Umbilical cord (tissue), 2 donors: ENCODE data around the gene NFIX. TPM values are rescaled to one million over a fixed set of nuclear protein-coding genes. Genes with fewer than 3 reads are reported as not detected.

Experiments used
- DNase-seq: peaks from one replicate; pipeline ENCODE4 v3.0.0-alpha.2; 2015; ENCODE audit warnings: low spot score
- total RNA-seq: library from RNA; depleted of rRNA; stranded (reverse); fragments of >200 nt; gene quantifications from one replicate; pipeline ENCODE4 v1.2.3, GENCODE V29; 2014; ENCODE audit warnings: low replicate concordance; ENCODE audit not compliant: insufficient read depth

Gene NFIX
- total RNA-seq, 1 donor from 2014 or later: 56.8 TPM

GRCh38 chr19:13055213-13056051 is 60.2 kb downstream of the NFIX start:
- DNase-seq: peak; percentile 96

GRCh38 chr19:13056052-13056660 is 60.9 kb downstream of the NFIX start:
- peak; percentile 91 for DNase-seq

- no peak for DNase-seq
Observed at GRCh38 chr19:13057147-13057572, 61.9 kb downstream of the NFIX start.

GRCh38 chr19:13057744-13058143 is 62.5 kb downstream of the NFIX start:
- DNase-seq: peak; percentile 90

- DNase-seq: no peak
Observed at GRCh38 chr19:13058951-13059660, 63.8 kb downstream of the NFIX start.

- no peak for DNase-seq
Observed at GRCh38 chr19:13060233-13060963, 65.1 kb downstream of the NFIX start.

GRCh38 chr19:13060964-13061927 is 66.0 kb downstream of the NFIX start:
- DNase-seq: peak; percentile 89

- no peak for DNase-seq
Observed at GRCh38 chr19:13062317-13062716, 67.0 kb downstream of the NFIX start.

- DNase-seq: no peak
Observed at GRCh38 chr19:13063461-13064091, 68.3 kb downstream of the NFIX start.

DNA sequence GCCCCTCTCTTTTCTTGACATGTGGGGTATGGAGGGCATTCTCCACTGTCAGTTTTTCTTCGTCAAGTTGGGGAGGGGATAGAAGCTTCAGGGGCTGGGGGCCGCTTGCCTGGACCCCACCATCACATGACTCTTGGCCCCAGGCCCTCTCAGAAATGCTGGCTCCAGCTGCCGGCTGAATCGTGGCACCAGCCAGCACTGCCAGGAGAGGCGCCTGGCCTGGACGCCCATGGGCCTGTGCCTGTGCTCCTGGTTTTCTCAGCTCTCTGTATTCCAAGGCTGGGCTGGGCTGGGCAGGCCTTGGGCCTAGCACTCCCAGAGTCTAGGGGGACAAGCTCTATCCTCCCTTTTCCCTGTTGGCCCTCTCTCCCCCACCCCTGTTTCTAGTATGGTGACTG is 68.8 kb downstream of the NFIX start:
- no peak for DNase-seq

- no peak for DNase-seq
Observed at GRCh38 chr19:13066226-13066625, 71.0 kb downstream of the NFIX start.

DNA sequence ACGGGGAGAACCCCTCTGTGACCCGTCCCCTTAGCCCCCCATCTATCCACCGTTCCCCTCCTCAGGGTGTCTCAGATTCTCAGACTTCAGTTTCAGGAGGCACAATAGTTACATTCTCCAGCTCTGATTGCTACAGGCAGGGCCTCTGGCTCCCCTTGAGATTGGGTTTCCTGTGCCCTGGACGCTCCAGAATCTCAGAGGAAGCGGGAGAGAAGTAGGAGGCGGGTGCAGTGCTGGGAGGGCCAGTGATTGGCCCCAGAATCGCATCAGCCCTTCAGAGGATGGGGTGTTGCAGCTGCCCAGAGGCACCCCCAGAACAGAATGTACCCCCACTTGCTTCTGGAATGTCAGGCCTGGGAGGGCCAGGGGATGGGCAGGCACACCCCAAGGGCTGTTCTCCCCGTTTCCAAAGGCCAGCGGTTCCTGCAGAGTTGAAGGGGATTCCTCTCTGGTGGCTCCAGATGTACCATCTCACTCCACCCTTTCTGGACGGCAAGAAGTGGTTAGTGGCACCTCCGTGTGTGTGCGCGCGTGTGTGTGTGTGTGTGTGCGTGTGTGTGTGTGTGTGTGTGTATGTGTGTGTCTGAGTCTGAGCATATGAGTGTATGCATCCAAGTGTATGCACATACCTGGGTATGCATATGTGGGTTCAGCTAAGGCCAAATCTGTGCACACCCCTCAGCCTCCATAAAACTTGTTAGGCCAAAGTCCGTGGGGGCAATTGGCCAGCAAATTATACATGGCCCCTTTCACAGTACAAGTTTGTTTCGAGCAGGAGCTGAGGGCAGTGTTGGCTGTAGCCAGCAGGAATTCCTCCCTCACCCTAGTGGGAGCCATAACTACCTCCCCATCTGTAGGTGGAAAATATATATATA is 71.9 kb downstream of the NFIX start:
- DNase-seq: no peak

- no peak for DNase-seq
Observed at GRCh38 chr19:13068085-13068846, 73.0 kb downstream of the NFIX start.

DNA sequence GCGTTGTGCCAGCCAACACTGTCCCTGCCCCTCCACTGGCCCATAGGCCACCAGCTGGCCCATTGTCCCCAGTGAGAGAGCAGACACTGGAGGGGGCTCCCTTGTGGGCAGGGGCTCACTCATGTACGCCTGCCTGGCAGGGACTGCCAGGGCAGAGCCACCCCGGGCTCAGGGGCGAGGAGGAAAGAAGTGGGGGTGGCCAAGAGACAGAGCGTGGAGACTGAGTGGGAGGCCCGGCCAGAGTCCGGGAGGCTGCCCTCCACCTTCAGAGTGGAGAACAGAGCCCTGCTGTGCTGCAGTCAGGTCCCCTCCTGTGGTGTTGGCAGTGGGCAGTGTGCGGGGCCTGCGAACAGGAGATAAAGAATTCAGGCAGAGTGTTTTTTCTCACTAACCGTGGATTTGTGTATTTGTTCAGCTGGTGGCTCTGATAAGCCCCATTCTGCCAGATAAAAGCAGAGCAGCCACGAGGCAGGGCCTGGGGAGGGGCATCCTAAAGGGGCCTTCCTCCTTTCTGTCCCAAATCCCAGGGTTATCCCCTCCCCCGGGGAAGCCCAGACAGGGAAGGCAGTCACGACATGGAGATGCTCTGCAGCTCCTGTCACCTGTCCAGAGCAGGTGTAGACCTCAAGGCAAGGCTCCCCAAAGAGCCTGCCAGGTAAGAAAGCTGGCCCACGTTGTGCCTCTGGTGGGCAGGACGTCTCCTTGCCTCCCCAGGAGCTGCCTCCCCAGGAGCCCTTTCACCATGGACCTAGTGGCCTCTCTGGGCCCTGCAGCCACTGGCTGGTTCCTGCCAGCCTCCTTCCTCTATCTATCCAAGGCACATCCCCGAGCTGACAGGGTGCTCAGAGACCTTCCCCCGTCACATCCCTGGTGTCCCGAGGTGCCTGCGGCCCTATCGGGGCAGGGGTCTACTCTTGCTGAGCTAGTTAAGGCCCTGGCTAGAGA is 74.4 kb downstream of the NFIX start:
- no peak for DNase-seq

DNA sequence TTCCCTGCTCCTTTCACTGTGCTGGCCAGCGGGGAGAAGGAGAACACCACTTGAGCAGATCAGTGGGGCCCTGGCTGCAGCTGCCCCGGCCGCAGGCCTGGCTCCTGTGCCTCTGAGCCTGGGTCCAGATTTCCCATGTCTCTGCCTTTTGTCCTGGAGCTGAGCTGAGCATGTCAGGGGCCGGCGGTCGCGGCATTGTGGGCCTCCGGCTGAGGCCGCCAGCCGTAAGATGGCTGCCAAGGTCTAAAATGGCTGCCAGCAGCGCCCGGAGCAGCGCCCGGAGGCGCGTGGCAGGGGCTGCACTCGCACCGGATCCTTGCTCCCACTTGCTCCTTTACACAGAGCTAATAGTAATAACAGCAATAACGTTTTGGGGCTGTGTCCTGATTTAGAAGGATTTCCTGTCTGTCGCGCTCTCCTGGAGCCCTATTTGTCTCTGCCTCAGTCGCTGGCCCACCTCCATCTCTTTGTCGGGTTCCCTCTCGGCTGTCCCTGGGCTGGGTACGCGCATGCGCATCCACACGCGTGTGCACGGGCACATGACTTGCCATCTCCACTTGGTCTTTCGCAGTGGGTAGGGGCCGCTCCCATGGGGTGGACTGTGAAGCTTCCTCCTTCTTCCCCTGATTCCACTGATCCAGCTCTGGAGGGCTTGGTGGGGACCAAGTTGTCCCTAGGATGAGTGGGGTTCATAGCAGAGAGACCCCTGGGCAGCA is 75.3 kb downstream of the NFIX start:
- DNase-seq: no peak

DNA sequence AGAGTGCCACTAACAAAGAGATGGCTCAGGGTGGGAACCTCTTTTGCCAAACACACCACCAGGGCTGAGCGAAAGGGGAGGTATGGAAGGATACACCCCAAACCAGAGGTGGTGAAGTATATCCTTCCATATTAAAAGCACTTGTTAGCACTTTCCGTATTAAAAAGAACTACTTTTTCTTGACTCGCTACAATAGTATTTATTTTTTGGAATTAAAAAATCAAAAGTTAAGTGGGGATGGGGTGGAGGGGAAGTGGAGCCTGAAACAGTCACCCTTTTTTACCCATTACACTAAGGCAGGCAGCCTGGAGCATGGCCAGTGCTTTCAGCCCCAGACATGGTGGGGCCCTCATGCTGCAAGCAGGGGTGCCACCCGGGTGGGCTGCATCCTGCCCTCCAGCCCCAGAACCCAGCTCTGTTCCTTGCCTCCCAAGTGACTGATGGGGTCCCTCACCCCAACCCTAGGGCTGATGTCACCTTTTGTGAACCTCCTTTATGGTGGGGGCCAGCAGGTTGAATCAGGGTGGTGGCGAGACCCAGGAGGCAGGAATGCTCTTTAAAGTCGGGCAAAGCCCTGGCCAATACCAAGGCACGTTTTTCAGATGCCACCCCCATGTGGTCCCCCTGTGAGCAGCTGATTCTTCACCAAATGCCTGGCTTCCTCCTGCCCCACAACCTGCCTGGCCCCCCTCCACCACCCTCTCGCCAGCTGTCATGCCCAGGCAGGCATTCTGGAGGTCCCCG is 76.3 kb downstream of the NFIX start:
- no peak for DNase-seq
